OCI-LY1 (cell line): ENCODE measurements around the gene HAUS7.

Experiments
- H2AFZ ChIP-seq: fragments of 200-600 bp; sonication (generic), shearing (Covaris generic); 2 replicates; pipeline ENCODE4 v1.6.0; 2014; ENCODE audit warnings: antibody characterized with exemption, mild to moderate bottlenecking, low read length
- H3F3A ChIP-seq: fragments of 200-600 bp; sonication (generic), shearing (Covaris generic); 2 replicates; pipeline ENCODE4 v1.6.0; 2014; ENCODE audit warnings: mild to moderate bottlenecking, antibody characterized with exemption, low read length, moderate library complexity; ENCODE audit not compliant: insufficient read depth
- H3K27ac ChIP-seq: fragments of 200-600 bp; sonication (generic); 2 replicates; pipeline ENCODE4 v1.5.1; 2014; ENCODE audit warnings: low read length, mixed run types, mild to moderate bottlenecking, low read depth; ENCODE audit not compliant: poor library complexity, severe bottlenecking
- H3K27me3 ChIP-seq: fragments of 200-600 bp; sonication (generic); 2 replicates; pipeline ENCODE4 v1.6.0; 2014; ENCODE audit warnings: antibody characterized with exemption, mild to moderate bottlenecking, low read length, moderate library complexity; ENCODE audit not compliant: insufficient read depth
- H3K36me3 ChIP-seq: fragments of 200-600 bp; sonication (generic); 2 replicates; pipeline ENCODE4 v1.6.1; 2014; ENCODE audit warnings: mild to moderate bottlenecking, antibody characterized with exemption, low read length, moderate library complexity, mixed read lengths; ENCODE audit not compliant: insufficient read depth
- H3K4me1 ChIP-seq: fragments of 200-600 bp; sonication (generic); 2 replicates; pipeline ENCODE4 v1.5.1; 2014; ENCODE audit warnings: mild to moderate bottlenecking, low read length, moderate library complexity; ENCODE audit not compliant: insufficient read depth, severe bottlenecking
- H3K4me2 ChIP-seq: fragments of 200-600 bp; sonication (generic), shearing (Covaris generic); 2 replicates; pipeline ENCODE4 v1.6.1; 2014; ENCODE audit warnings: low read length
- H3K4me3 ChIP-seq: fragments of 200-600 bp; sonication (generic); 2 replicates; pipeline ENCODE4 v1.5.1; 2014; ENCODE audit warnings: low read length, low read depth, mild to moderate bottlenecking, mixed read lengths; ENCODE audit not compliant: poor library complexity, severe bottlenecking
- H3K79me2 ChIP-seq: fragments of 200-600 bp; shearing (Covaris generic); 2 replicates; pipeline ENCODE4 v1.6.1; 2016; ENCODE audit warnings: mixed run types, low read length, mixed read lengths; ENCODE audit not compliant: insufficient read depth
- H3K9ac ChIP-seq: fragments of 200-600 bp; sonication (generic), shearing (Covaris generic); 2 replicates; pipeline ENCODE4 v1.6.1; 2014; ENCODE audit warnings: mild to moderate bottlenecking, low read length, mixed read lengths
- H3K9me2 ChIP-seq: fragments of 200-600 bp; sonication (generic), shearing (Covaris generic); 2 replicates; pipeline ENCODE4 v1.6.1; 2014; ENCODE audit warnings: low read depth, mild to moderate bottlenecking, low read length, mixed read lengths
- H3K9me3 ChIP-seq: fragments of 200-600 bp; shearing (Covaris generic); 2 replicates; pipeline ENCODE4 v1.6.1; 2014; ENCODE audit warnings: low read length, mixed read lengths
- H4K20me1 ChIP-seq: fragments of 200-600 bp; sonication (generic), shearing (Covaris generic); 2 replicates; pipeline ENCODE4 v1.6.0; 2016; ENCODE audit warnings: mild to moderate bottlenecking, low read length; ENCODE audit not compliant: insufficient read depth
- EZH2 ChIP-seq: fragments of 200-600 bp; sonication (generic), shearing (Covaris generic); IDR thresholded peaks from 2 replicates; pipeline ENCODE4 v1.8.0; 2017; ENCODE audit warnings: borderline replicate concordance, mixed run types, mild to moderate bottlenecking, antibody characterized with exemption, low read length, moderate library complexity, mixed read lengths
- TF ChIP-seq, protein P1 (sequence below): fragments of 200-600 bp; sonication (generic), shearing (Covaris generic); IDR thresholded peaks from 2 replicates; pipeline ENCODE4 v1.5.1; 2017; ENCODE audit warnings: mild to moderate bottlenecking, antibody characterized with exemption, low read length, moderate library complexity, mixed read lengths

HAUS7 gene

DNA sequence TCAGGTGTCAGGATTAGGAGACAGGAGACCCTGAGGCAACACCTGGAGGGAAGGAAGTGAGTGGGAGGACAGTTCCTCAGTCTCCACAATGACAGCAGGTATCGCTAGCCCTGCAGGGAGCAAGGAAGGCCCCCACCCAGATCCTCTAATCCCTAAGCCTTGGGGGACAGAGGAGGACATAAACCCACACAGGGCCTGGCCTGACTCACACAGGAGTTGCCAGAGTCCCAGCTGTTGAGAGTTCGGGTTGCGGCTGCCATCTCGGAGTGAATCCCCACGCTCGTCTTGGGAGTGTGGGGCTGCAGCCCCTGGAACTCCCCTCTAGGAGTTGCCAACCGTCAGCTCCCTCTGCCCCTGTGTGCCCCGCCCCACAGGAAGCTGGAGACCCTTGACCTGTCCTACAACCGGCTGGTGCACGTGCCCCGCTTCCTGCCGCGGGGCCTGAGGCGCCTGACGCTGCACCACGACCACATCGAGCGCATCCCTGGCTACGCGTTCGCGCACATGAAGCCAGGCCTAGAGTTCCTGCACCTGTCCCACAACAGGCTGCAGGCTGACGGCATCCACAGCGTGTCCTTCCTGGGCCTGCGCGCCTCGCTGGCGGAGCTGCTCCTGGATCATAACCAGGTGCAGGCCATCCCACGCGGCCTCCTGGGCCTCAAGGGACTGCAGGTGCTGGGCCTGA, 15.2 kb upstream of the HAUS7 start:
- Histone ChIP-seq H3K36me3 (no peaks in the 10 kb centered on the region), H3K9ac (no peak overlapping the region), H3K27ac (no peak overlapping the region), H2AFZ (no peak overlapping the region), H3K4me2 (no peak overlapping the region), H3K4me1 (no peaks in the 10 kb centered on the region), H3K27me3 (no peaks in the 10 kb centered on the region), H3K9me2 (no peaks in the 10 kb centered on the region), H3K4me3 (no peak overlapping the region), H3F3A (no peaks in the 10 kb centered on the region), H3K9me3 (no peaks in the 10 kb centered on the region), H3K79me2 (no peaks in the 10 kb centered on the region), H4K20me1 (no peaks in the 10 kb centered on the region)
- TF ChIP-seq, protein P1, sequence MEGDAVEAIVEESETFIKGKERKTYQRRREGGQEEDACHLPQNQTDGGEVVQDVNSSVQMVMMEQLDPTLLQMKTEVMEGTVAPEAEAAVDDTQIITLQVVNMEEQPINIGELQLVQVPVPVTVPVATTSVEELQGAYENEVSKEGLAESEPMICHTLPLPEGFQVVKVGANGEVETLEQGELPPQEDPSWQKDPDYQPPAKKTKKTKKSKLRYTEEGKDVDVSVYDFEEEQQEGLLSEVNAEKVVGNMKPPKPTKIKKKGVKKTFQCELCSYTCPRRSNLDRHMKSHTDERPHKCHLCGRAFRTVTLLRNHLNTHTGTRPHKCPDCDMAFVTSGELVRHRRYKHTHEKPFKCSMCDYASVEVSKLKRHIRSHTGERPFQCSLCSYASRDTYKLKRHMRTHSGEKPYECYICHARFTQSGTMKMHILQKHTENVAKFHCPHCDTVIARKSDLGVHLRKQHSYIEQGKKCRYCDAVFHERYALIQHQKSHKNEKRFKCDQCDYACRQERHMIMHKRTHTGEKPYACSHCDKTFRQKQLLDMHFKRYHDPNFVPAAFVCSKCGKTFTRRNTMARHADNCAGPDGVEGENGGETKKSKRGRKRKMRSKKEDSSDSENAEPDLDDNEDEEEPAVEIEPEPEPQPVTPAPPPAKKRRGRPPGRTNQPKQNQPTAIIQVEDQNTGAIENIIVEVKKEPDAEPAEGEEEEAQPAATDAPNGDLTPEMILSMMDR: no peak

DNA sequence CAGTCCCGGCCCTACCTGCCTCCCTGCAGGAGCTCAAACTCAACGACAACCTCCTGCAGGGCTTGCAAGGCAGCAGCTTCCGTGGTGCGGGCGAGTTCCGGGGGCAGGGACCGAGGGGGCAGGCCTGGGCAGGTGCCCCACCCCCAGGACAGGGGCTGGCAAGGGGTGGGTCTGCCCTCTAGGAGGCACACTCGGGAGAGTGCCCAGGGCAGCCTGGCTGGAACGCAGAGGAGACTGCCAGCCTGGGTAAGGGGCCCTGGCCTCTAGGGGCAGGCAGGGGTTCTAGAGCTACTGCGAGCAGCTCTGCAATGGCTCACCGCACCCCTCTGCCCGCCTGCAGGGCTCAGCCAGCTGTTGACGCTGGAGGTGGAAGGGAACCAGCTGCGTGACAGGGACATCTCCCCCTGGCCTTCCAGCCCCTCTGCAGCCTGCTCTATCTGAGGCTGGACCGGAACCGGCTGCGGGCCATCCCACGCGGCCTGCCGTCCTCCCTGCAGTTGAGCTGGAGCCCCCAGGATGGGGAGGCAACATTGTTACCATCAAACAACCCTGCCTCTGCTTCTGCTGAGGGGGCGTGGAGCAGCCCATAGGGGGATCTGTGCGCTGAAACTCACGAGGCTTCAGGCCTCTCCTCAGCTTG, 12.1 kb upstream of the HAUS7 start:
- H3K9me3 ChIP-seq: no peaks in the 10 kb centered on the region
- H3K36me3 ChIP-seq: no peaks in the 10 kb centered on the region
- no peak overlapping the region for H3K4me2 ChIP-seq
- no peaks in the 10 kb centered on the region for H4K20me1 ChIP-seq
- H3K79me2 ChIP-seq: no peaks in the 10 kb centered on the region
- H2AFZ ChIP-seq: no peak overlapping the region
- no peak overlapping the region for H3K27ac ChIP-seq
- TF ChIP-seq, protein P1: no peak
- TF ChIP-seq EZH2: no peak
- H3F3A ChIP-seq: no peaks in the 10 kb centered on the region
- H3K9me2 ChIP-seq: no peaks in the 10 kb centered on the region
- H3K4me1 ChIP-seq: no peaks in the 10 kb centered on the region
- no peak overlapping the region for H3K9ac ChIP-seq
- no peak overlapping the region for H3K4me3 ChIP-seq
- H3K27me3 ChIP-seq: no peaks in the 10 kb centered on the region

DNA sequence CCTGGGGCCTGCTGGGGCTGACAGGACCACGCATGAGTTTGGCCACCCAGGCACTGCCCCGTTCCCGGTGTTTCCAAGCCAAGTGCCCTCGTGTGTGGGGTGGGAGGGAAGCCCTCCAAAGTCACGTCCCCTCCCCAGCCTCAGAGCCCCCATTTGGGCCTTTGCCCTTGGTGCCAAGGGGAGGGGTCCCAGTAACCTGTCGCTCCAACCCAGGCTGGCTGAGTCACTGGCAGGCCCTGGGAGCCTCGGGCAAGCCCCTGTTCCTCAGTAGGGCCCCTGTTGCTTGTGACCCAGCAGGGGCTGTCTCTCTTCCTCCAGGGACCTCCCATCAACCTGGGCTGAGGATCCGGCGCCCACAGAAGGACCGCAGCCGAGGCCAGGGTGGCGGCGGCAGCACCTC, 10.7 kb upstream of the HAUS7 start:
- H3K9ac ChIP-seq: no peak overlapping the region
- H3F3A ChIP-seq: no peaks in the 10 kb centered on the region
- no peaks in the 10 kb centered on the region for H3K9me2 ChIP-seq
- no peak overlapping the region for H2AFZ ChIP-seq
- no peaks in the 10 kb centered on the region for H4K20me1 ChIP-seq
- no peak overlapping the region for H3K4me2 ChIP-seq
- no peak overlapping the region for H3K27ac ChIP-seq
- TF ChIP-seq, protein P1: no peak
- TF ChIP-seq EZH2: no peak
- no peaks in the 10 kb centered on the region for H3K27me3 ChIP-seq
- H3K4me3 ChIP-seq: no peak overlapping the region
- H3K9me3 ChIP-seq: no peaks in the 10 kb centered on the region
- H3K79me2 ChIP-seq: no peaks in the 10 kb centered on the region
- H3K4me1 ChIP-seq: no peaks in the 10 kb centered on the region
- no peaks in the 10 kb centered on the region for H3K36me3 ChIP-seq
